ENCODE data around the gene CFLAR. TPM values are rescaled to one million over a fixed set of nuclear protein-coding genes. Genes with fewer than 3 reads are reported as not detected.
A peak's percentile ranks its signal among the peaks of the same experiment; 100 is the strongest.

Gene CFLAR
- total and polyA plus RNA-seq, 7 experiments from 2014 or later, result 63.9 to 253 (median 183) TPM

DNA sequence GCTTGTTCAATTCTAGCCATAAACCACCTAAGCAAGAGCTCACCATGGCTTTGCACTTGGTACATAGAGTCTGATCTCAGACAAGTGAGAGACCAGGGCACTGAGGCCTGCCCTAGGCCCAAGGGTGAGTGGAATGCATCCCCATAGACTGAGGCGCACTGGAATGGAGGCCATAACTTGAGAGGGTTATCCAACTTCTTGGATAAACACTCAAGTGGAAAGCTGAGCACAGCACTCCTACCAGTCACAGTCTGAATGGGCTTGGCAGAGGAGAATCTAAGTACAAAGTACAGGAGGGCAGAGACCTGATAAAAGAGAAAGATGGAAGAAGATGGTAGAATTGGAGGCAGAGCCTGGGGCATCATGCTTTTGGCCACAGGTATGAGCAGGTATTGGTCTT is 36.6 kb downstream of the CFLAR start:
- Mint-ChIP-seq H3K27ac (peak overlapping the region; percentile 8 to 88 (median 64)), H3K9me3 (no peaks in the 10 kb centered on the region), H3K36me3 (peaks cover 4 to 41% (median 33%) of the 10 kb centered on the region in 5 donors), H3K27me3 (no peaks in the 10 kb centered on the region), H3K4me3 (no peak overlapping the region), H3K4me1 (peaks cover 0 to 38% (median 15%) of the 10 kb centered on the region in 7 donors)
- H3K4me3 ChIP-seq (ENCODE audit: low read length), result no peak overlapping the region
- ChIA-PET POLR2A (interaction anchor here (0.6 to 3.9 kb wide), 3 partner anchors 34 to 247 kb away, joined by 3 to 22 read pairs (median 4); partner anchors contain the start of gene CFLAR), CTCF (interaction anchor here (0.8 kb wide), 1 partner anchor 34 kb away, joined by 3 read pairs; no protein-coding TSS in a partner anchor)
- no peaks in the 10 kb centered on the region for H3K27me3 ChIP-seq (ENCODE audit: control insufficient read depth in 2 of 2, insufficient read depth in 2 of 2, low read length in 2 of 2)
- intact Hi-C loops (cut with micrococcal nuclease), result no loop called here
- no peak for ATAC-seq
- no peaks in the 10 kb centered on the region for H3K9me3 ChIP-seq (ENCODE audit: control insufficient read depth in 2 of 3, low read length in 3 of 3)
- no peak for DNase-seq
- H3K36me3 ChIP-seq (ENCODE audit: control insufficient read depth in 2 of 3, insufficient read depth in 3 of 3, low read length in 3 of 3), result peaks cover 6 to 66% (median 26%) of the 10 kb centered on the region in 3 experiments
- H3K27ac ChIP-seq (ENCODE audit: low read depth, low read length), result peak overlapping the region; percentile 20
- peaks cover 0 to 16% of the 10 kb centered on the region in 2 donors for H3K4me1 ChIP-seq (ENCODE audit: control insufficient read depth in 2 of 2, insufficient read depth in 2 of 2, low read length in 2 of 2)

DNA sequence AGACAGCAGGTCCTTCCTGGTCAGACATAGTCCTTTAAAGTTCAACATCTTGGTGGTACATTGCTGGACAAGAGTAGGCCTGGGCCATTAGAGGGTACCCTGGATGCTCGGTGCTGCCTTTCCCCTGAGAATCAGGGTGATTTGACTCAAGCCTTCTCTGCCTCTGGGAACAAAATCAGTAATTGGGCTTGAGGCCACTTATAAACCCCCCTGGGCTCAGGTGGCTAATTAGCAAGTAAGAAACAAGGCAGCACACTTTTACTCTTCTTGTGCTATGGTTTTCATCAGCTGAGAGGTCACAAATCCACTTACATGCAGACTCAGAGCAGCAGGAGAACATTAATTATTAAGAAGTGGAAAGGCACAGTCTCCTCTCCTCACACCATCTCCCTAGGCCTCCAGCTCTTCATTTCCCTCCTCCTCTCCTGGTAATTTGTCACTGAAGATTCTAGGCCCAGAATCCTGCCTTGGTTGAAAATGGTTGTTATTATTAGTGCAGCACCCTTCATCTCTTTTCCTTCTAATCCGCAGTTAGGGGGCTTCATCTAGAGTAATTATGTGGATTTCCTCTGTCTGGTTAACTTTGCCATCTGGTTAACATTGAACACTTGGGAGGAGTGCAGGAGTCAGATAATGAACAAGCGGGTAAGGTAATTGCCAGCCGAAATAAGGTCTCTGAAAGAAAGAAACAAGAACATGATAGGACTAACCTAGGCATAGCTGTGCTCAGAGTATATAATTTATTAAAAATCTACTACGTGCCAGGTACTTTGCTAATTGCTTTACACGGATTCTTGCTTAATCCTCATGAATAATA is 37.2 kb downstream of the CFLAR start:
- Histone ChIP-seq H3K36me3 (ENCODE audit: control insufficient read depth in 2 of 3, insufficient read depth in 3 of 3, low read length in 3 of 3) (peaks cover 6 to 71% (median 26%) of the 10 kb centered on the region in 3 experiments), H3K27ac (ENCODE audit: low read depth, low read length) (peak overlapping the region; percentile 20), H3K9me3 (ENCODE audit: control insufficient read depth in 2 of 3, low read length in 3 of 3) (no peaks in the 10 kb centered on the region), H3K4me1 (ENCODE audit: control insufficient read depth in 2 of 2, insufficient read depth in 2 of 2, low read length in 2 of 2) (peaks cover 6 to 22% of the 10 kb centered on the region in 2 donors), H3K27me3 (ENCODE audit: control insufficient read depth in 2 of 2, insufficient read depth in 2 of 2, low read length in 2 of 2) (no peaks in the 10 kb centered on the region), H3K4me3 (ENCODE audit: low read length) (no peak overlapping the region)
- CTCF ChIA-PET, result interaction anchor here (0.8 kb wide), 1 partner anchor 35 kb away, joined by 3 read pairs; no protein-coding TSS in a partner anchor
- H3K27me3 Mint-ChIP-seq, result no peaks in the 10 kb centered on the region
- H3K9me3 Mint-ChIP-seq, result no peaks in the 10 kb centered on the region
- POLR2A ChIA-PET, result interaction anchor here (0.6 to 3.9 kb wide), 4 partner anchors 35 to 247 kb away, joined by 3 to 22 read pairs (median 4); partner anchors contain the start of gene CFLAR
- no peak overlapping the region for H3K4me3 Mint-ChIP-seq
- no peak for DNase-seq
- no peak for ATAC-seq
- peaks cover 4 to 46% (median 32%) of the 10 kb centered on the region in 5 donors for H3K36me3 Mint-ChIP-seq
- peaks cover 6 to 44% (median 21%) of the 10 kb centered on the region in 7 donors for H3K4me1 Mint-ChIP-seq
- peak overlapping the region; percentile 12 to 88 (median 64) for H3K27ac Mint-ChIP-seq
- intact Hi-C loops (cut with micrococcal nuclease), result no loop called here

DNA sequence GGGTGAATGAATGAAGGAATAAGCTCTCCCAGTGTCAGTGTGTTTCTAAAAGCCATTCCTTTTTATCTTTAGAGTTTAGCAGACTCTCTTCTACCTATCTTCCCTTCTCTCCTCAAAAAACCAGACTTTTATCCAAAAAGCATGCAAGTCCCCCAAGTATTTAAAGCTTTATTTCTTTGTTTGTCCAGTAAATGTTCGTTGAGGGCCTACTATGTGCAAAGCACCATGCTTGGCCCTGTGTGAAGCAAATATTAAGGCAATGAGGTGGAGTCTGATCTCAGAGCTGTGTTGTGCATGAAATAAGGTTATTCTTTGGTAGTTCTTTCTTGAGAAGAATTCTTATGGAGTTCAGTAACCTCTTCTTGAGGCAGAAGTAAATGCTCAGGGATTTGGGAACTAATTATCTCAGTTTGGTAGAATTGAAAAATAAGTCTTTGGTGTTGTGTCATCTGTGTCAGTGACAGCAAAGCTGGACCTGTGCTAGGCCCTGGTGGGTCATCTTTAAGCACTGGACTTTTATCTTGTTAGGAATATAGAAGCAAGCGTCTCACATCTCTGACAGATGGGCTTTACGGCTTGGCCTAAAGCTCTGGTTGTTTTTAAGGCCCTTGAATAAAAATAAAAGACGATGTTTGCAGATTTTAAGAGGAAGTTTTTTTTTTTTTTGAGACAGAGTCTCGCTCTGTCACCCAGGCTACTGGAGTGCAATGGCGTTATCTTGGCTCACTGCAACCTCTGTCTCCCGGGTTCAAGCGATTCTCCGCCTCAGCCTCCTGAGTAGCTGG is 38.8 kb downstream of the CFLAR start:
- Mint-ChIP-seq H3K36me3 (peaks cover 5 to 44% (median 22%) of the 10 kb centered on the region in 5 donors), H3K27me3 (no peaks in the 10 kb centered on the region), H3K27ac (peak overlapping the region in 7 of 9 donors; percentile 12 to 83 (median 59)), H3K4me1 (peaks cover 10 to 41% (median 23%) of the 10 kb centered on the region in 7 donors), H3K4me3 (no peak overlapping the region), H3K9me3 (no peaks in the 10 kb centered on the region)
- intact Hi-C loops (cut with micrococcal nuclease), result loop anchor here in 1 of 2 donors (5.0 kb wide), 1 partner anchor 143 kb away; no protein-coding TSS in a partner anchor
- peaks cover 6 to 68% (median 31%) of the 10 kb centered on the region in 3 experiments for H3K36me3 ChIP-seq (ENCODE audit: control insufficient read depth in 2 of 3, insufficient read depth in 3 of 3, low read length in 3 of 3)
- peaks cover 6 to 23% of the 10 kb centered on the region in 2 donors for H3K4me1 ChIP-seq (ENCODE audit: control insufficient read depth in 2 of 2, insufficient read depth in 2 of 2, low read length in 2 of 2)
- ATAC-seq (no peak), DNase-seq (no peak)
- ChIA-PET POLR2A (interaction anchor here (0.6 to 3.9 kb wide), 7 partner anchors 10 to 85 kb away, joined by 3 to 22 read pairs (median 3); partner anchors contain the start of gene CFLAR), CTCF (interaction anchor here (1.1 to 1.7 kb wide), 4 partner anchors 34 to 84 kb away, joined by 3 to 6 read pairs (median 4); no protein-coding TSS in a partner anchor)
- no peak overlapping the region for H3K4me3 ChIP-seq (ENCODE audit: low read length)
- no peaks in the 10 kb centered on the region for H3K27me3 ChIP-seq (ENCODE audit: control insufficient read depth in 2 of 2, insufficient read depth in 2 of 2, low read length in 2 of 2)
- H3K9me3 ChIP-seq (ENCODE audit: control insufficient read depth in 2 of 3, low read length in 3 of 3), result no peaks in the 10 kb centered on the region
- H3K27ac ChIP-seq (ENCODE audit: low read depth, low read length), result peak overlapping the region; percentile 7

DNA sequence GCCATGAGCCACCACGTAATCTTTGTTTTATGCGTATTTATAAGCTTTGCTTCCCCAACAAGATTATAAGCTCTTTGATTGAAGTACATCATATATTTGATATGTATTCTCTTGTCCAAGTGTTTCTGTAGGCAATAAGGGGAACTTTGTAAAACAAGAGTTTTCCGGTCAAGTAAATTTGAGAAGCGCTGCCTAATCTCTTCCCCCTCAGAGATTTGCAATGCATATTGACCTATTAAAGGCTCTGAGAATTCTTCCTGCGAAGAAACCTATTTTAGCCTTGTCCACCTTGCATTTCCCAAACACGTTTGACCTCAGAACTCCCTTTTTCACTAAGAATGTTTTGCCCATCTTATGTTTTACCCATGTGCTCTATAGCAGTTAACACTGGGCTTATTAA is 40.1 kb downstream of the CFLAR start:
- Mint-ChIP-seq H3K4me1 (peaks cover 13 to 41% (median 18%) of the 10 kb centered on the region in 7 donors), H3K27ac (peak overlapping the region in 6 of 9 donors; percentile 46 to 75 (median 56)), H3K27me3 (no peaks in the 10 kb centered on the region), H3K9me3 (no peaks in the 10 kb centered on the region), H3K36me3 (peaks cover 5 to 46% (median 21%) of the 10 kb centered on the region in 5 donors), H3K4me3 (no peak overlapping the region)
- H3K4me3 ChIP-seq (ENCODE audit: low read length), result no peak overlapping the region
- ChIA-PET CTCF (interaction anchor here (0.5 to 1.1 kb wide), 3 partner anchors 14 to 74 kb away, joined by 3 read pairs; no protein-coding TSS in a partner anchor), POLR2A (interaction anchor here (1.1 kb wide), 1 partner anchor 87 kb away, joined by 3 read pairs; no protein-coding TSS in a partner anchor)
- peaks cover 11 to 70% (median 25%) of the 10 kb centered on the region in 3 experiments for H3K36me3 ChIP-seq (ENCODE audit: control insufficient read depth in 2 of 3, insufficient read depth in 3 of 3, low read length in 3 of 3)
- DNase-seq (no peak), ATAC-seq (no peak)
- H3K27me3 ChIP-seq (ENCODE audit: control insufficient read depth in 2 of 2, insufficient read depth in 2 of 2, low read length in 2 of 2), result no peaks in the 10 kb centered on the region
- peaks cover 6 to 15% of the 10 kb centered on the region in 2 donors for H3K4me1 ChIP-seq (ENCODE audit: control insufficient read depth in 2 of 2, insufficient read depth in 2 of 2, low read length in 2 of 2)
- no peaks in the 10 kb centered on the region for H3K9me3 ChIP-seq (ENCODE audit: control insufficient read depth in 2 of 3, low read length in 3 of 3)
- H3K27ac ChIP-seq (ENCODE audit: low read depth, low read length), result no peak overlapping the region
- intact Hi-C loops (cut with micrococcal nuclease), result loop anchor here in 1 of 2 donors (5.0 kb wide), 1 partner anchor 144 kb away; no protein-coding TSS in a partner anchor

DNA sequence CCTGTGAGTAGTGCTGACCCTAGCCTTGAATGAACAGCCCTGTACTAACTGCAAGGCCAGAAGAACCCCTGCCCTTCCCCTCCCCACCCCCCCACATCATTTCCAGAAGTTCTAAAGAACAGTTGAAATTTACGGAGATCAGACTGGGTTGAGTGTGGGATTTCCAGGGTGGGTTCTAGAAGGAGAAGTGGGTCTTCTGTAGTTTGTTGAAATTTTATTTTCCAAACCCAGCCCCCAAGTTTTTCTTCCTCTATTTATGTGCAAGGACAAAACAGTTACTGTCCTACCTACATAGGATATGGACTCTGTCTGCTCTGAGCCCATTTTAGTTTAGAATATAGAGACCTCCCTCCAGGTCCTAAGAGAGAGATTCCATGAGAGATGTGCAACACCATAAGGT is 40.7 kb downstream of the CFLAR start:
- peaks cover 13 to 35% (median 18%) of the 10 kb centered on the region in 7 donors for H3K4me1 Mint-ChIP-seq
- H3K36me3 Mint-ChIP-seq, result peaks cover 5 to 40% (median 15%) of the 10 kb centered on the region in 5 donors
- DNase-seq, result no peak
- intact Hi-C loops (cut with micrococcal nuclease), result loop anchor here in 1 of 2 donors (5.0 kb wide), 1 partner anchor 144 kb away; no protein-coding TSS in a partner anchor
- Histone ChIP-seq H3K36me3 (ENCODE audit: control insufficient read depth in 2 of 3, insufficient read depth in 3 of 3, low read length in 3 of 3) (peaks cover 11 to 70% (median 24%) of the 10 kb centered on the region in 3 experiments), H3K4me1 (ENCODE audit: control insufficient read depth in 2 of 2, insufficient read depth in 2 of 2, low read length in 2 of 2) (peaks cover 6 to 9% of the 10 kb centered on the region in 2 donors), H3K27ac (ENCODE audit: low read depth, low read length) (peak overlapping the region; percentile 52), H3K27me3 (ENCODE audit: control insufficient read depth in 2 of 2, insufficient read depth in 2 of 2, low read length in 2 of 2) (no peaks in the 10 kb centered on the region), H3K9me3 (ENCODE audit: control insufficient read depth in 2 of 3, low read length in 3 of 3) (no peaks in the 10 kb centered on the region), H3K4me3 (ENCODE audit: low read length) (no peak overlapping the region)
- peak overlapping the region in 4 of 9 donors; percentile 22 to 75 (median 54) for H3K27ac Mint-ChIP-seq
- H3K9me3 Mint-ChIP-seq, result no peaks in the 10 kb centered on the region
- CTCF ChIA-PET, result interaction anchor here (0.6 to 4.4 kb wide), 2 partner anchors 86 to 146 kb away, joined by 3 to 53 read pairs; partner anchors contain the start of genes HYCC2 and NDUFB3
- no peaks in the 10 kb centered on the region for H3K27me3 Mint-ChIP-seq
- POLR2A ChIA-PET, result interaction anchor here (4.1 kb wide), 1 partner anchor 40 kb away, joined by 78 read pairs; the partner anchor contains the start of gene CFLAR
- no peak for ATAC-seq
- H3K4me3 Mint-ChIP-seq, result no peak overlapping the region
